HUDEP-2 (cell line): Measurements from ENCODE around the gene OPA3.

Source experiments
- DNase-seq, 76 experiments: peaks; one replicate each; lab custom pipeline; 2025; ENCODE audit not compliant: unreplicated experiment in 76 of 76; lab: John Stamatoyannopoulos, UW

Gene OPA3

DNA sequence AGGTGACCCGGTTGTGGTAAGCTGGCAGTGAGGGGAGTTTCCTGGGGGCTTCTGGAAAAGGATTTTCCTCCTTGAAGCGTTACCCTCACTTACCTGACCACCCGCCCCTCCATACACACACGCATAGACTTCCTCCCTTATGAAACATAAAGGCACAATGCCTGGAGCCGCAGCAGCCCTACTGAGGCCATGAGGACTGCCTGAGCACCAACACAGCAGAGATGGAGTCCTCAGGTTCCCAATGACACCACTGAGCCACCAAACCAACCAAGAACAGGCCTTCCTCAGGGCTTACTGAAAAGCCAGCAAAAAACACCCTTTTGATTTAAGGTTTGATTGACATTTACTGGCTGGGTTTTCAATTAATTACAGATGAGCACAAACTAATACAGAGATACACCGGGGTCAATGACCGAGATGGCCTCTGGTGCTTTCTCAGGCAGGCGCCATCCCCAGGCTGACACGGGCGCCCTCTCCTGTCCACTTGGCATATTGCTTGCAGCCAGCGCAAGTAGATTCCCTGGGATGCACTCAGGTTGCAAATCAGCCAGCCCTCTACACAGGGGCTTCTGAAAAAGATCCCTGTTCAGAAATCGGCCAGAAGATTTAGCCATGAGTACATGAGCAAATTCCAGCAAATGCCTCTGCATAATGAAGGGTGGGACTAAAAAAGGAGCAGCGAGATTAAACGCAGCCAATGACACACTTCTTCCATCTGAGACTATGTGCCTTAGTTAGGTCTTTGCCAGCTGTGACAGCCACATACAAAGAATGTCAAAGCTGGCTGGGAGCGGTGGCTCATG, 14.8 kb downstream of the OPA3 start:
- DNase-seq: peak in 55 of 76 experiments; percentile 17 to 84 (median 49)

DNA sequence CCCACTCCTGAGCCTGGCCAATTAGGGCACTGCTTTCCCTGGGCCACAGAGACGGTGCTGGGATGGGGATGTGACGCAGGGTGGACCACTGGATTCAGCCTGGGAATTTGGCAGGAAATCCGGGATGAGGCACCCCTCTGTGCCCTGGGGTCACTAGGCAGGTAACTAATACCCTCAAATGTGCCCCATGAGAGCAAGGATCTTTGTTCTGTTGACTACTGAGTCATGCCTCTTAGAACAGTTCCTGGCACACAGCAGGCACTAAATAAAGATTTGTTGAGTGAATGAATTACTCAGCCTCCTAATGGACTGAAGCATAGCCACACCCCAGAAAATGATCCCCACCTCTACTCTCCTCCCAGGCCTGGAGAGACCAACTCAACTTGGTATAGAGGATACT, 15.9 kb downstream of the OPA3 start:
- no peak for DNase-seq

DNA sequence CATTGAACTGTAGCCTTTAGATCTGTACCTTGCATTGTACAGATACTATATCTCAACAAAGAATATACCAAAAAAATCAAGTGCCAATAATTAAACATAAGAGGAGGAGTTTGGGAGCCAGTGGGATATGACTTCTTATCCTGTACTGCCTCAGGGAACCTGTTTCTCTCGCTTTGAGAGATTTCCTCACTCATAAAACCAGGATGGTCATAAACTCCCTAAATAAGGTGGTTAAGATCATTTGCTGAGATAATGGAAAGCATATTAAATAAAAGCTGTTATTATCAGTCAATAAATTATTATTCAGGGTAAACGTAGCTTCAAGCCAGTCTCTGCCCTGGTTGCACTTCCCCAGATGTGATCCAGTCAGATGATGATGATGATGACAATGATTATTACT, 17.0 kb downstream of the OPA3 start:
- DNase-seq: no peak

DNA sequence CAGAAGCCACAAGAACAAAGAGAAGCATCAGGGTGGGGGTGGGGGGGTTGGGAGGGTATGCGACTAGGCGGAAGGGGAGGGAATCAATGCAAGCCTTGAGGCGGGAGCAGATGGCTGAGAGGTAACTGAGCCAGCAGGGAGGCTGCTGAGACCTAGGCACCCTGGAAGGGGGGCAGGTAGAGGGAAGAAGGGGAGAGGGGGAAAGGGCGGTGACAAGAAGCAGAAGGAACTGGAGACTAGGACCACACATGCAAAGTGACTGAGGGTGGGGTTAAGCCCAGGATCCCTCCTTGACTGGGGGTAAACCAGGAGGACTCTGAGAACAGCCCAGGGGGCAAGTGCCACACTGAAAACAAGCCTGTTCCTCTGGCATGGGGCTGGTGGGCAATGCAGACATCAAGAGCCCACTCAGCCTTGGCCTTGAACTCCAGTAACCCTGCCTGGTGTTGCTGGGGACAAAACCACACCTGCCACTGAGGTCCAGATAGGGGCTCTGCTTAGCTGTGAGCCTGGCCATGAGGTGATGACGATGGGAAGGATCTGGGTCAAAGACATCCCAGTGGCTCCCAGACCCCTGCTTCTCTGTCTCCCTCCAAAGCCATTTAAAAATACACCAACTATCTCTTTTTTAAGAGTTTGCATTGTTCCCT, 20.3 kb downstream of the OPA3 start:
- no peak for DNase-seq

DNA sequence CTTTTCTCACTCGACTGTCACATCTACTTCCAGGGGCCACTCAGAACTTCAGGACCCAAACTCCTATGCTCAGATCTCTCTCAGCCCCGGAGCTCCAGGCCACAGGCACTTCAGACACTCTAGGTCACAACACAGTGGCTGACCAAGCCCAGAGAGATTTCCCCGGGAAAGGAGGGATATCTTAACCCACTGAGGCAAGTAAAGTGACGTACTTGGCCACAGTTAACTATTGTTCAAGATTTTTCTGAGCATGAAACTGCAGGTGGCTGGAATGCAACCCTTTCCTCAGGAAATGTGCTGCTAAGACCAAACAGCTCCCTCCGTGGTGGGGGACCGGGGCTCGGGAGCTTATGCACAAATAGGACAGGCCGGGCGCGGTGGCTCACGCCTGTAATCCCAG, 23.9 kb downstream of the OPA3 start:
- no peak for DNase-seq

DNA sequence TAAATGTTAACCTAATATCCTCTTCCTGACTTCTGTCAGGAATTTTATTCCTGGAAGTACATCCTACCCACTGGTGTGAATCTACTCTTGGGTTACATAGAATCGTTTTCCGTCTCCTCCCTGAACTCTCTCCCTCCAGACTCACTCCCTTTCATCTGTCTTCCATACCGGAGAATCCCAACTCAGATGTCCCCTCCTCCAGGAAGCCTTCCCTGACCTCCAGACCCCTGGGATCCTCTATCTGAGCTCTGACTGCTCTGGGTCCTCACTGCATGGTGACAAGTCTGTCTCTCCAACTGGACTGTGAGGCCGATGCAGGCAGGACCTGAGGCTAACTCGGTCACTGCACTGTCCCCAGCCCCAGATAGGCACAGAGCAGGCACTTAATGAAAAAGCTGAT, 24.6 kb downstream of the OPA3 start:
- DNase-seq: no peak

DNA sequence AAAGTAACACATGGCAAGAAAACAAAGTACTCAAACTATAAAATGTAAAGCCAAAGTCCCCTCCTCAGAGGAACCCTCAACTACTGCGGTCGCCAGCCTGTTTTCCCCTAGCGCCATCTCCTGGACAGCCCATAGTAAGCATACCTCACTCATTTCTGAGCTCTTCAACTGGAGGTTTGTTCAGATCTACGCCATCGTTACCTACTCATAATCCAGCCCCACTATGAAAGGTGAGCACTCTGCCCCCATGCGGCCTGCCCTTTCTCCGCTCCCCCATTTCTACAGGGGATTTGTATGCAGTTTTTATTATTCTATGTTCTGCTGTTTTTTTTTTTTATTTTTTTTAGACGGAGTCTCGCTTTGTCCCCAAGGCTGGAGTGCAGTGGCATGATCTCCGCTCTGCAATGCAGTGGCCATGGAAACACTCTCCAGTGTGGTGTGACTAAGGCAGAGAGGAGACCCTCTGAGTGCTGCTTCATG, 26.2 kb downstream of the OPA3 start:
- DNase-seq: peak in 38 of 76 experiments; percentile 14 to 70 (median 38)

DNA sequence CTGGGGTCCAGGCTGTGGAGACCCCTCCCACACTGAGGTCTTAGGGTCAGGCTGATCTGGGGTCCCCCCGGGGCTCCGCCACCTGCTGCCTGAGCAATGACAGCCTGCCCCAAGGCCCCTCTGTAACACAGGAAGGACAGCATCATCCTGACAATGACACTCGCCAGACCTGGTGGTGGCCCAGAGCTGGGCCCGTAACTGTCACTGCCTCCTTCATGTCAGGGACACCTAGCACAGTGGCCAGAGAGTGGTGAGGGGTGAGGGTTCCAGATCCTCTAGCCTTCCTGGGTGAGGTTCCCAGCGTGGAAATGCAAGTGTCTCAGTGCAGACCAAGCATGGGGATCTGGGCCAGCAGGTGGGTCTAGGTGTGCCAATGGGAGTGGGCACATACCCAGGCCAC, 27.8 kb downstream of the OPA3 start:
- no peak for DNase-seq

DNA sequence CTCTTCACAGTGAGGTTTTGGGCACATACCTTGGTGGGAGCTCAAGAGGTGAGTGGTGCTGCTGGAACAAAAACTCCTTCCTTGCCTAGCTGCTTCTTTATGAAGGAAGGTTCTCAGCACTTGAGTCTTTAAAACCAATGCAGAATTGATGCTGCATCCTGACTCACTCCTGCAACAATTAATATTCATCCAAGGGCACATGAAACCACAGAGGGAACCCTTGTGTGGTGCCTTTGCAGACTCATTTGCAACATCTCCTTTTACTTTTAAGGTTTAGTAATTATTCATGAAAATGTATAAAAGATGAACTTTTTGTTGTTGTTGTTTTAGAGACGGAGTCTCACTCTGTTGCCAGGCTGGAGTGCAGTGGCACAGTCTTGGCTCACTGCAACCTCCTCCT, 30.1 kb downstream of the OPA3 start:
- DNase-seq: no peak

DNA sequence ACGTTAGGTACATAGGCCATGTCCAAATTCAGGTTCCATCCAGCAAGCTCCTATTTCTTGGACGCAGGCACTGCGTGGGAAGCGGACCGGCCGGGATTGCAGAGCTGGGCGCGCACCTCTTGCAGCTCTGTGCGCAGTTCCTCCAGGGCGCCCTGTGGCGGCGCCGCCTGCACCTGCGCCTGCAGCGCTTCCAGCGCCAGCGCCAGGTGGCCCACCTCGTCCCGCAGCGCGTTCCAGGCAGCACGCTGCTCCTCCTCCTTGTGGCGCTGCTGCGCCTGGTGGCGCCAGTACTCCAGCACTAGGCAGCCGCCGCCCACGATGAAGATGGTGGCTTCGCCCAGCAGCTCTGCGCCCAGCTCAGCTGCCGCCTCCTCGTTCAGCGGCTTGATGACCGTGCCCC, 31.1 kb downstream of the OPA3 start:
- no peak for DNase-seq

DNA sequence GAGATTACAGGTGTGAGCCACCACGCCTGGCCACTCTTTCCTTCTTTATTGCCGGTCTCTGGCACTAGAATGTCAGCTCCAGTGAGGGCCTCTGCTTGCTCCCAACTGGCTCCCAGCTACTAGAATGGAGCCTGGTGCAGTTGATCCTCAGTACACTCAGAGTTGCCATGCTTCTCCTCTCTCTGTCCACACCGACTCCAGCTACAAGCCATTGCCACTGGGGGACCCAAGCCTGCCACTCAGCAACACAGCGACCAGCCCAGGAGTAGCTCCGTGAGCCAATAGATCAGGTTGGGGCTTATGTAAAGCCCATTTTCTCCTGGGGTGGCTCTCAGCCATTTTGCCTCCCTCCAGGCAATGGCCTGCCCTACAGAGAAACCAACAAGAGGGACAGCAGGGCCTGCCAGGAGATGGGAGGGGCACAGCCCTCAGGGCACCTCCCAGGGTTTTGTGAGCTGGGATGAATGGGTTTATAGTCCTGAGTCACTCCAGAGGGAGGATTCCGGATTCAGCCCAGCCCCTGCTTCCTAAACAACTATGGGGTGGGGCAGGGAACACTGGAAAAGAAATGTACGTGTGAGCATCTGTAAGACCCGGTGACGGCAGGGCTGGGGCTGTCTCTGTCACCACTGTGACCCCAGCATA, 36.5 kb downstream of the OPA3 start:
- DNase-seq: no peak

DNA sequence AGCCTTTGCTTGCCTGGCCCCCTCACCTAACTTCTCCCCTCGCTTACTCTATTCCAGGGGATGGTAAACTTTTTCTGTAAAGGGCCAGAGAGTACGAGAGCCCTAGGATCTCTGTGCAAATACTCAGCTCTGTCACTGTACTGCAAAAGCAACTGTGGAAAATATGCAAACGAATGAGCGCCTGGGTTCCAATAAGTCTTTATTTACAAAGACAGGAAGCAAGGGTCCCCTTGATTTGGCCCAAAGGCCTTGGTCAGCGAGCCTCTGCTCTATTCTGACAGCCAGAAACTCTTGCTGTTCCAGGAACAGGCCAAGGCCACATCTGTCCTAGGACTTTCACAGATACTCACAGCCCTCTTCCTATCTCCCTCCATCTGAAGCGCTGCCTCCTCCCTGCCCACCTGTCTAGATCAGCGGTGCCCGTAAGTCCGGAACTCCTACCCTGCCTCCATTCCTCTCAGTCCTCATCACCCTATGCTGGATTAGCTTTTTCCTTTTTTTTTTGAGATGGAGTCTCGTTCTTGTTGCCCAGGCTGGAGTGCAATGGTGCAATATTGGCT, 37.3 kb downstream of the OPA3 start:
- DNase-seq: no peak

DNA sequence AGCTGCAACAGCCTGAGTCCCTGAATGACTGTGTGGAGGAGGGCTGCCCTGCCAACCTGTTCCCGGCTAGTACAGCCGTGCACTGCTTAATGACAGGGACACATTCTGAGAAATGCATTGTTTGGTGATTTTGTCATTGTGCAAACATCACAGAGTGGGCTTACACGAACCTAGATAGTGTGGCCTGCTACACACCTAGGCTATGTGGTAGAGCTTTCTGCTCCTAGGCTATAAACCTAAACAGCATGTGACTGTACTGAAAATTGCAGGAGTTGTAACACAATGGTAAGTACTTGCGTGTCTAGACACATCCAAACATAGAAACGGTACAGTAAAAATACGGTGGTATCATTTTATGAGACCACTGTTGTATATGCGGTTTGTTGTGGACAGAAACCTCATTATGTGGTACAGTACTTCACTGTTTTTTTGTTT, 42.4 kb downstream of the OPA3 start:
- no peak for DNase-seq

DNA sequence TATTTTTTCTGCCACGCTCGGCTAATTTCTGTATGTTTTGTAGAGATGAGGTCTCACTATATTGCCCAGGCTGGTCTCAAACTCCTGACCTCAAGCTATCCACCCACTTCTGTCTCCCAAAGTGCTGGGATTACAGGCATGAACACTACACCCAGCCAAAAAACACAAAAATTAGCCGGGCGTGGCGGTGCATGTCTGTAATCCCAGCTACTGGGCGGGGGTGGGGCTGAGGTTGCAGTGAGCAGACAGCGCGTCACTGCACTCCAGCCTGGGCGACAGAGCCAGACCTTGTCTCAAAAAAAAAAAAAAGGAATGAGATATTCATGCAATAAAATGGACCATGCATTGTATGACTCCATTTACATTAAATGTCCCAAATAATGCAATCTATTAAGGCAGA, 45.1 kb downstream of the OPA3 start:
- no peak for DNase-seq

DNA sequence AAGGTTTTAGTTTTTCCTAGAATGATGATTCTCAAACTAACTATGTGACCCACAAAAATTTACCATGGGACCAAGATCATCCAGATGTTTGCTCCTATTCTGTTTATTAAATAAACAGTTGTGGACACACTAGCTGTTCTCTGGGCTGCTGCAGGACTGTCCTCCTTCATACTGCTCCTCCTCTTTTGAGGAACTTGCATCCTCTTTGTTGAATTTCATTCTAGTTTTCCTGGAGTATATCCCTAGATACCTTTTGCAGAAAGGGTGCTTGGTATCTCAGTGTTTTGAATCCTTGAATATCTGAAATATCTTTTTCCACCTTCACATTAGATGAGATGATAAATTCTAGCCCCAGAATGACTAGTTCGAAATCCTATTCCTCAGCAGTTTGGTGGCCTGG, 53.3 kb downstream of the OPA3 start:
- DNase-seq: no peak

DNA sequence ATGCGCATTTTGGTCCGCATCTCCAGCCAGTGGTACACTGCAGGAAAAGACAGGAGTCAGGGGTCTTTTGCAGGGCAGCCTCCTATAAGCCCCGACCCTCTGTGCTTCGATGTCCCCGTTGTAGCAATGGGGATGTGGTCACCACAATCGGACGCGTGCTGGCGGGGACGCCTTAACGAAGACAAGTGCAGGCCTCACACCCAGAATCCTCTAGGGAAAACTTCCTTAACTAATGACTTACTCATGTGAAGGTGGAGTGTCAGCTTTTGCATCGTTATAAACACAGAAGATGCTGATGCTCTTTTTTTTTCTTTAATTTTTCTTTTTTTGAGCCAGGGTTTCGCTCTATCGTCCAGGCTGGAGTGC, 55.2 kb downstream of the OPA3 start:
- no peak for DNase-seq

DNA sequence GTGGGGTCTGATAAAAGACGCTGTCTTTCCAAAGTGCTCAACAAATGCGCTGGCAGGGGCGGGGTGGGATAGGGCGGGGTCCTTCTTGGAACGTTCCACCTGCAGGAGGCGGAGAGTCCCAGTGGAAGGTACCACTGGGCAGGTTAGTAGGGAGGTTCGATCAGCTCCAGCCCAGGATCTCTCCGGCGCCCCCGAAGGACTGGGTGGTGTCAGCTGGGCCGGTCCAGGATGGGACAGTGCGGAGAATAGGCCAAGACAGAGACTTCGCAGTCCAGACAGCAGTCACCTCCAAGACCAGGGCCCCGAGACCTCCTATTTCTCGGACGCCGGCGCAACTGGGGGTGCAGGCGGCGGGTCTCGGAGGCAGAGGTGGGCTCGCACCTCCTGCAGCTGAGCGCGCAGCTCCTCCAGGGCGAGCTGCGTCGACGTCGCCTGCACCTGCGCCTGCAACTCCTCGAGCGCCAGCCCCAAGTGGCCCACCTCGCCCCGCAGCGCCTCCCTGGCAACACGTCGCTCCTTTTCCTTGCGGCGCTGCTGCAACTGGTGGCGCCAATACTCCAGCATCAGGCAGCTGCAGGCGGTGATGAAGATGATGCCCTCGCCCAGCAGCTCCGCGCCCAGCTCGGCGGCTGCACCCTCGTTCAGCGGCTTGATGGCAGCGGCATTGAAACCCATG, 55.7 kb downstream of the OPA3 start:
- peak in 1 of 76 experiments; percentile 23 for DNase-seq

DNA sequence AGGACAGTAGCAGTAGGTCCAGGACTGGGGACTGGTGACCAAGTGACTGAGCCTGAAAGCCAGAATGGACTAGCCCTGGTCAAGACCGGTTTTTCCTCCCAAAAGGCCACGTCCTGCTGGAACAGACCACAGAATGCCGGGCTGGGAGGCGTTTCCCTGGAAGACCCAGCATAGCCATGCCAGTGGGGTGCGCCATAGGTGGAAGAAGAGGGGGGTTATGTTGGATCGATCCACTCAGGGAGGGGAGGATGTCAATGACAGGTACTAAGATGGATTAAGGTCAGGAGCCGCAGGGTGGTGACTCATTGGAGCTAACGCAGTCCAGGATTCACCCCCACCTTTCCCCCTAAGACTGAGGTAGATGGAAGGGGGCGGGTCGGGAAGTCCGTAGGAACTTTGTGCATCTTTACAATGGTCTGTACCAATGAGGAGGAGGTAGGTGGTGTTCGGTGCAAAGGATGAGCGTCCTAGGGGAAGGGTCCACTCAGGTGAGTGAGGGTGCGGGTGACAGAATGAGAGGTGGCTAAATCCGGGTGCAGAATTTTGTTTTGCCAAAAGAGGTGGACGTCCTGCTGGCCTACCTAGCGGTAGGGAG, 56.4 kb downstream of the OPA3 start:
- no peak for DNase-seq

DNA sequence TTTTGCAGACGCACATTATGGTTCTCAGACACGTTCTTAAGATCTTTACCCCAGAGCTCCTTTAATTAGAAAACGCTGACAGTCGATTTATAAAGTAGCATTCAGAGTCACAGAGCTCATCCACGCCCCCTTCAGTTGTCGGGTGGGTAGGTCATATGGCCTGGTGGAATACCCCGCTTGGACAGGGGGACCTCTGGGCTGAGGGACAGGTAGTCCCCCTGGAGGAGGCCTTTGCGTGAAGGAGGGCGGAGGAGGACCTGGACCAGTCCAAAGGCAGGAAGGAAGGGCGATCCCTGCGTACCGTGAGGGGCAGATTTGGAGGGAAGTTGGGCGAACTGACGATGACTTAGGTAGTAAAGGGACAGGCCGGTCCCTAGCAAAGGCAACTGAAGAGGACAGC, 56.9 kb downstream of the OPA3 start:
- DNase-seq: no peak

DNA sequence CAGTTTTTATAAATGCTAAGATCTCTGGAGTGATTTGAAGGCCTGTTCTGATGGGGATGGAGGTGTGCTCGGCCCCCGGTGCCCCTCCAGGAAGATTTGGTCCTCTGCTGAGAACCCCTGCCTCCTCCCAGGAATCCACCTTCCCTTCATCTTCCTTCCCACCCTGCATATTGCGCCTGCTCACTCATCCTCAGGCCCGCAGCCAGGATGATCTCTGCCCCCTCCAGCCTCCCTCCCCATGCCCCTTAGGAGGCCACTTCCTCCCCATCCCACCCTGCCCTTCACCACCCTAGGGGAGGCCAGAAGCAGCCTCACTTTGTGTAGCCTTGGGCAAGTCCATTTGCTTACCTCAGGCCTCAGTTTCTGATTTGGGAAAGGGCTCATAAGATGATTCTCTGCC, 57.6 kb downstream of the OPA3 start:
- DNase-seq: no peak

DNA sequence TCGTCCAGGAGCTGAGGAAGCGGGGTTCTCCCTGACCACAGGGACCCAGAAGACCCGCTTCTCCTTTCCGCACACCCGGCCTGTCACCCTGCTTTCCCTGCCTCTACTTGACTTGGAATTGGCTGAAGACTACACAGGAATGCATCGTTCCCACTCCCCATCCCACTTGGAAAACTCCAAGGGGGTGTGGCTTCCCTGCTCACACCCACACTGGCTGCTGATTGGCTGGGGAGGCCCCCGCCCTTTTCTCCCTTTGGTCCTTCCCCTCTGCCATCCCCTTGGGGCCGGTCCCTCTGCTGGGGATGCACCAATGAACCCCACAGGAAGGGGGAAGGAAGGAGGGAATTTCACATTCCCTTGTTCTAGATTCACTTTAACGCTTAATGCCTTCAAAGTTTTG, 58.5 kb downstream of the OPA3 start:
- peak in 27 of 76 experiments; percentile 9 to 46 (median 26) for DNase-seq
